Measurements from ENCODE around the gene TRANK1. TPM values are rescaled to one million over a fixed set of nuclear protein-coding genes. Genes with fewer than 3 reads are reported as not detected.
"Not testable (repeated sequence)": the region's sequence is repeated elsewhere in the genome, so short reads cannot be mapped to it uniquely, and the experiment has no call there.

The TRANK1 gene
- total RNA-seq, 1 donor from 2014 or later: 135 TPM

GRCh38 chr3:36964817-36965216 lies 20.0 kb upstream of the TRANK1 start:
- CTCF ChIA-PET: no interaction called here
- intact Hi-C loops (cut with micrococcal nuclease): no loop called here

GRCh38 chr3:36964331-36964730 lies 19.5 kb upstream of the TRANK1 start:
- ATAC-seq (ENCODE audit: low read depth): no peak
- Mint-ChIP-seq H3K27me3 (no peaks in the 10 kb centered on the region), H3K27ac (no peak overlapping the region), H3K36me3 (ENCODE audit: low read depth) (no peaks in the 10 kb centered on the region), H3K4me3 (no peak overlapping the region), H3K4me1 (peaks cover 21% of the 10 kb centered on the region), H3K9me3 (no peaks in the 10 kb centered on the region)
- ChIA-PET CTCF (interaction anchor here (1.3 kb wide), 1 partner anchor 95 kb away, joined by 5 read pairs; no protein-coding TSS in a partner anchor), POLR2A (interaction anchor here (0.8 to 1.3 kb wide), 2 partner anchors 20 to 60 kb away, joined by 5 to 6 read pairs; partner anchors contain the start of gene TRANK1)
- TF ChIP-seq, protein P1, sequence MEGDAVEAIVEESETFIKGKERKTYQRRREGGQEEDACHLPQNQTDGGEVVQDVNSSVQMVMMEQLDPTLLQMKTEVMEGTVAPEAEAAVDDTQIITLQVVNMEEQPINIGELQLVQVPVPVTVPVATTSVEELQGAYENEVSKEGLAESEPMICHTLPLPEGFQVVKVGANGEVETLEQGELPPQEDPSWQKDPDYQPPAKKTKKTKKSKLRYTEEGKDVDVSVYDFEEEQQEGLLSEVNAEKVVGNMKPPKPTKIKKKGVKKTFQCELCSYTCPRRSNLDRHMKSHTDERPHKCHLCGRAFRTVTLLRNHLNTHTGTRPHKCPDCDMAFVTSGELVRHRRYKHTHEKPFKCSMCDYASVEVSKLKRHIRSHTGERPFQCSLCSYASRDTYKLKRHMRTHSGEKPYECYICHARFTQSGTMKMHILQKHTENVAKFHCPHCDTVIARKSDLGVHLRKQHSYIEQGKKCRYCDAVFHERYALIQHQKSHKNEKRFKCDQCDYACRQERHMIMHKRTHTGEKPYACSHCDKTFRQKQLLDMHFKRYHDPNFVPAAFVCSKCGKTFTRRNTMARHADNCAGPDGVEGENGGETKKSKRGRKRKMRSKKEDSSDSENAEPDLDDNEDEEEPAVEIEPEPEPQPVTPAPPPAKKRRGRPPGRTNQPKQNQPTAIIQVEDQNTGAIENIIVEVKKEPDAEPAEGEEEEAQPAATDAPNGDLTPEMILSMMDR (IDR thresholded peaks at IDR 0.05): no peak
- intact Hi-C loops (cut with micrococcal nuclease): no loop called here
- DNase-seq: no peak

More at GRCh38 chr3:36964817-36965216, 20.0 kb upstream of the TRANK1 start:
- POLR2A ChIA-PET: interaction anchor here (0.8 to 1.3 kb wide), 2 partner anchors 20 to 60 kb away, joined by 5 to 6 read pairs; partner anchors contain the start of gene TRANK1
- Mint-ChIP-seq H3K36me3 (ENCODE audit: low read depth) (no peaks in the 10 kb centered on the region), H3K9me3 (no peaks in the 10 kb centered on the region), H3K27ac (peak overlapping the region; percentile 33), H3K4me3 (no peak overlapping the region), H3K27me3 (no peaks in the 10 kb centered on the region), H3K4me1 (peaks cover 26% of the 10 kb centered on the region)
- TF ChIP-seq, protein P1 (IDR thresholded peaks at IDR 0.05): no peak
- DNase-seq: no peak
- peak; percentile 62 for ATAC-seq (ENCODE audit: low read depth)

GRCh38 chr3:36963008-36963407 lies 18.2 kb upstream of the TRANK1 start:
- ATAC-seq (ENCODE audit: low read depth); DNase-seq; H3K36me3 Mint-ChIP-seq (ENCODE audit: low read depth); intact Hi-C loops (cut with micrococcal nuclease); H3K4me3 Mint-ChIP-seq; H3K9me3 Mint-ChIP-seq; H3K27ac Mint-ChIP-seq; H3K27me3 Mint-ChIP-seq: not testable (repeated sequence)
- ChIA-PET CTCF (interaction anchor here (0.5 to 1.3 kb wide), 2 partner anchors 94 to 96 kb away, joined by 4 to 5 read pairs; no protein-coding TSS in a partner anchor), POLR2A (interaction anchor here (0.9 kb wide), 1 partner anchor 29 kb away, joined by 3 read pairs; no protein-coding TSS in a partner anchor)
- H3K4me1 Mint-ChIP-seq: peaks cover 25% of the 10 kb centered on the region

- Mint-ChIP-seq H3K36me3 (ENCODE audit: low read depth) (no peaks in the 10 kb centered on the region), H3K27me3 (no peaks in the 10 kb centered on the region), H3K9me3 (no peaks in the 10 kb centered on the region), H3K27ac (no peak overlapping the region), H3K4me3 (no peak overlapping the region), H3K4me1 (peaks cover 34% of the 10 kb centered on the region)
- intact Hi-C loops (cut with micrococcal nuclease): no loop called here
- ChIA-PET CTCF (interaction anchor here (0.8 to 3.7 kb wide), 4 partner anchors 16 to 143 kb away, joined by 3 to 70 read pairs (median 6); partner anchors contain the start of gene TRANK1), POLR2A (no interaction called here)
- no peak for DNase-seq
- TF ChIP-seq, protein P1 (IDR thresholded peaks at IDR 0.05): no peak
- no peak for ATAC-seq (ENCODE audit: low read depth)
Measured at GRCh38 chr3:36960502-36960901, 15.6 kb upstream of the TRANK1 start.

DNA sequence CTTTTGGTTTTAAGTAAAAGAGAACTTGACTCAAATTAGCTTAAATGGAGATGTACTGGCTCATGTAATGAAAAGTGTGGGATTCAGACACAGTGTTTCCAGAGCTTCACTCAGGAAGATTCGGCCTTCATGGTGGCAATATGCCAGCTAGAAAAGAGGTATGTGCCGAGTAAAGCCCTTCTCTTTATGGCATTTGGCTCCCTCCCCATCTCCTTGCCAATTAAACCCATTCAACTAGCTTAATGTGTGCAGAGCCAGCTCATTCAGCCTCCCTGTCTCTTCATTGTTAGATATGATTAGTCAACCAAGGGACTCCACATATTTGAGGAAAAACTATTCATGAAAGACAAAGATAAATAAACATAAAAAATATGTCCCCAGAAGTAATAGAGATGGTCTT lies 15.0 kb upstream of the TRANK1 start:
- intact Hi-C loops (cut with micrococcal nuclease): loop anchor here (2.0 kb wide), 1 partner anchor 47 kb away; no protein-coding TSS in a partner anchor
- TF ChIP-seq, protein P1 (IDR thresholded peaks at IDR 0.05): no peak
- Mint-ChIP-seq H3K36me3 (ENCODE audit: low read depth) (no peaks in the 10 kb centered on the region), H3K4me3 (no peak overlapping the region), H3K4me1 (peaks cover 27% of the 10 kb centered on the region), H3K27ac (no peak overlapping the region), H3K9me3 (no peaks in the 10 kb centered on the region), H3K27me3 (no peaks in the 10 kb centered on the region)
- ChIA-PET POLR2A (interaction anchor here (0.7 to 1.6 kb wide), 5 partner anchors 10 to 144 kb away, joined by 3 to 14 read pairs (median 6); no protein-coding TSS in a partner anchor), CTCF (interaction anchor here (0.6 to 4.7 kb wide), 15 partner anchors 11 to 172 kb away, joined by 3 to 71 read pairs (median 6); partner anchors contain the start of genes EPM2AIP1, MLH1 and TRANK1)
- ATAC-seq (ENCODE audit: low read depth) (no peak), DNase-seq (no peak)

All from activated B cell treated with CpG ODN at 0.5 μM for 24 hours (primary cell).